CD14-positive monocyte (primary cell): ENCODE data around the gene ABHD10. TPM values are rescaled to one million over a fixed set of nuclear protein-coding genes. Genes with fewer than 3 reads are reported as not detected.
"Not testable (repeated sequence)": the region's sequence is repeated elsewhere in the genome, so short reads cannot be mapped to it uniquely, and the experiment has no call there.

ENCODE experiments used
- DNase-seq, 3 donors: peaks; one replicate each; pipeline ENCODE4 v3.0.0-alpha.2; 2011 to 2022
- H2AFZ ChIP-seq: 2 replicates; pipeline ENCODE4 v1.6.0; 2012; ENCODE audit warnings: mild to moderate bottlenecking, low read depth, low read length, inconsistent platforms; ENCODE audit not compliant: insufficient read depth, poor library complexity, severe bottlenecking
- H3K27ac ChIP-seq, 2 donors: 1 replicate in 1 of 2; 2 replicates in 1 of 2; pipeline ENCODE4 v1.5.1; 2012 to 2013; ENCODE audit warnings: low read length in 2 of 2, control low read depth in 1 of 2, inconsistent platforms in 1 of 2, low read depth in 1 of 2, mild to moderate bottlenecking in 1 of 2
- H3K27me3 ChIP-seq, 2 donors: one replicate each; pipeline versions ENCODE4 v1.6.0 to v1.6.1; 2011 to 2013; ENCODE audit warnings: low read length in 2 of 2; ENCODE audit not compliant: control insufficient read depth in 2 of 2, insufficient read depth in 2 of 2
- H3K36me3 ChIP-seq, 2 donors: replicated peaks in 1 of 2; 1 replicate in 1 of 2; 2 replicates in 1 of 2; pipeline versions ENCODE4 v1.5.1 to v1.6.1; 2012 to 2013; ENCODE audit warnings: low read length in 2 of 2, control low read depth in 1 of 2, inconsistent platforms in 1 of 2, mild to moderate bottlenecking in 1 of 2; ENCODE audit not compliant: insufficient read depth in 2 of 2, control insufficient read depth in 1 of 2
- H3K4me1 ChIP-seq, 2 donors: 1 replicate in 1 of 2; 2 replicates in 1 of 2; pipeline versions ENCODE4 v1.5.1 to v1.6.1; 2012 to 2013; ENCODE audit warnings: low read length in 2 of 2, control low read depth in 1 of 2, inconsistent platforms in 1 of 2, mild to moderate bottlenecking in 1 of 2, moderate library complexity in 1 of 2; ENCODE audit not compliant: insufficient read depth in 2 of 2, control insufficient read depth in 1 of 2
- H3K4me2 ChIP-seq: replicated peaks from 2 replicates; pipeline ENCODE3; 2012; ENCODE audit warnings: low read length, moderate library complexity, mild to moderate bottlenecking; ENCODE audit not compliant: poor library complexity, severe bottlenecking; ENCODE audit errors: extremely low read depth
- H3K4me3 ChIP-seq, 3 experiments: fragments of 200-600 bp in 1 of 3; sonication (generic) in 1 of 3; replicated peaks in 1 of 3; 1 replicate in 2 of 3; 2 replicates in 1 of 3; pipeline ENCODE4 v1.5.1; 2011 to 2013; ENCODE audit warnings: low read length in 3 of 3, mild to moderate bottlenecking in 3 of 3, control low read depth in 2 of 3, low read depth in 2 of 3, inconsistent platforms in 1 of 3, moderate library complexity in 1 of 3
- H3K79me2 ChIP-seq: 2 replicates; pipeline ENCODE4 v1.6.0; 2012; ENCODE audit warnings: mild to moderate bottlenecking, control low read depth, inconsistent platforms, low read length, moderate library complexity; ENCODE audit not compliant: insufficient read depth
- H3K9ac ChIP-seq: 2 replicates; pipeline ENCODE4 v1.6.0; 2017; ENCODE audit warnings: low read length, mild to moderate bottlenecking; ENCODE audit not compliant: insufficient read depth, poor library complexity, severe bottlenecking
- H3K9me3 ChIP-seq, 2 donors: replicated peaks in 1 of 2; 1 replicate in 1 of 2; 2 replicates in 1 of 2; pipeline versions ENCODE4 v1.5.1 to v1.6.1; 2012 to 2013; ENCODE audit warnings: low read length in 2 of 2, control low read depth in 1 of 2; ENCODE audit not compliant: control insufficient read depth in 1 of 2, insufficient read depth in 1 of 2
- H4K20me1 ChIP-seq: 2 replicates; pipeline ENCODE4 v1.6.0; 2012; ENCODE audit warnings: mild to moderate bottlenecking, low read length, control low read depth, moderate library complexity; ENCODE audit not compliant: insufficient read depth
- H3K27ac Mint-ChIP-seq, 7 donors: one replicate each; pipeline ENCODE4 v1.8.0; 2020; ENCODE audit warnings: mild to moderate bottlenecking in 7 of 7, mixed read lengths in 7 of 7, moderate library complexity in 6 of 7, inconsistent platforms in 2 of 7
- H3K27me3 Mint-ChIP-seq, 3 donors: one replicate each; pipeline ENCODE4 v1.8.0; 2021 to 2022; ENCODE audit warnings: low read depth in 3 of 3, mild to moderate bottlenecking in 3 of 3, mixed read lengths in 3 of 3, moderate library complexity in 3 of 3, inconsistent platforms in 1 of 3
- H3K36me3 Mint-ChIP-seq, 2 donors: one replicate each; pipeline ENCODE4 v1.8.0; 2020; ENCODE audit warnings: mixed read lengths in 2 of 2, inconsistent platforms in 1 of 2, mild to moderate bottlenecking in 1 of 2
- H3K4me1 Mint-ChIP-seq: one replicate; pipeline ENCODE4 v1.8.0; 2020; ENCODE audit warnings: mild to moderate bottlenecking, mixed read lengths
- H3K4me3 Mint-ChIP-seq, 2 donors: one replicate each; pipeline ENCODE4 v1.8.0; 2020; ENCODE audit warnings: mild to moderate bottlenecking in 2 of 2, mixed read lengths in 2 of 2, moderate library complexity in 1 of 2
- H3K9me3 Mint-ChIP-seq, 7 donors: one replicate each; pipeline ENCODE4 v1.8.0; 2020 to 2022; ENCODE audit warnings: mixed read lengths in 7 of 7, mild to moderate bottlenecking in 6 of 7, moderate library complexity in 6 of 7, inconsistent platforms in 2 of 7
- WGBS: methylation state at CpG from one replicate; pipeline ENCODE4 v1.1.5; 2013; ENCODE audit warnings: missing lambda C conversion rate; ENCODE audit not compliant: insufficient coverage; 5-methylcytosine and 5-hydroxymethylcytosine counted together
- intact Hi-C, 2 donors: fragments of 100-400 bp; cut with micrococcal nuclease; formaldehyde crosslinking; loops; one replicate each; pipeline versions ENCODE4 v1.15.0 to v1.15.1; 2023
- polyA plus RNA-seq, 3 donors: library from polyadenylated mRNA; depleted of rRNA in 1 of 3; unstranded in 2 of 3; stranded (reverse) in 1 of 3; fragments of 300-500 nt in 2 of 3; fragments of >200 nt in 1 of 3; fragmentation: Illumina TruSeq in 2 of 3; gene quantifications; 1 replicate in 2 of 3; 2 replicates in 1 of 3; pipeline ENCODE4 v1.2.3, GENCODE V29; 2012 to 2021
- TF ChIP-seq, protein P1 (sequence below): fragments of 200-600 bp; IDR thresholded peaks from one replicate; pipeline ENCODE4 v1.8.0; 2022; ENCODE audit warnings: antibody characterized with exemption, mild to moderate bottlenecking

The ABHD10 gene
- polyA plus RNA-seq, 3 donors: 15.2 to 22.3 (median 17.0) TPM

GRCh38 chr3:112034436-112034835, 55.6 kb downstream of the ABHD10 start, which contains the start of gene TMPRSS7:
Gene TMPRSS7 (plus strand): TSS chr3:112034736. CDS start chr3:112034846, 110 bp downstream.
- WGBS: 100% methylated on average over 4 of the region's 4 CpGs
- peaks cover 0 to 9% (median 0%) of the 10 kb centered on the region in 3 donors for H3K27me3 Mint-ChIP-seq
- Histone ChIP-seq H3K4me2 (no peak within 1 kb of the TSS), H3K36me3 (no peaks in the 10 kb centered on the region), H3K79me2 (no peaks in the 10 kb centered on the region), H3K4me1 (no peaks in the 10 kb centered on the region), H3K27ac (no peak within 1 kb of the TSS), H3K9ac (no peak within 1 kb of the TSS), H4K20me1 (no peaks in the 10 kb centered on the region), H2AFZ (no peak within 1 kb of the TSS), H3K27me3 (no peaks in the 10 kb centered on the region), H3K4me3 (no peak within 1 kb of the TSS), H3K9me3 (no peaks in the 10 kb centered on the region)
- DNase-seq: no peak
- intact Hi-C loops: no loop called here
- H3K27ac Mint-ChIP-seq: peak within 1 kb of the TSS in 1 of 7 donors; percentile 9
- H3K4me3 Mint-ChIP-seq: no peak within 1 kb of the TSS
- H3K9me3 Mint-ChIP-seq: peaks cover 0 to 5% (median 3%) of the 10 kb centered on the region in 7 donors
- no peaks in the 10 kb centered on the region for H3K36me3 Mint-ChIP-seq
- TF ChIP-seq, protein P1, sequence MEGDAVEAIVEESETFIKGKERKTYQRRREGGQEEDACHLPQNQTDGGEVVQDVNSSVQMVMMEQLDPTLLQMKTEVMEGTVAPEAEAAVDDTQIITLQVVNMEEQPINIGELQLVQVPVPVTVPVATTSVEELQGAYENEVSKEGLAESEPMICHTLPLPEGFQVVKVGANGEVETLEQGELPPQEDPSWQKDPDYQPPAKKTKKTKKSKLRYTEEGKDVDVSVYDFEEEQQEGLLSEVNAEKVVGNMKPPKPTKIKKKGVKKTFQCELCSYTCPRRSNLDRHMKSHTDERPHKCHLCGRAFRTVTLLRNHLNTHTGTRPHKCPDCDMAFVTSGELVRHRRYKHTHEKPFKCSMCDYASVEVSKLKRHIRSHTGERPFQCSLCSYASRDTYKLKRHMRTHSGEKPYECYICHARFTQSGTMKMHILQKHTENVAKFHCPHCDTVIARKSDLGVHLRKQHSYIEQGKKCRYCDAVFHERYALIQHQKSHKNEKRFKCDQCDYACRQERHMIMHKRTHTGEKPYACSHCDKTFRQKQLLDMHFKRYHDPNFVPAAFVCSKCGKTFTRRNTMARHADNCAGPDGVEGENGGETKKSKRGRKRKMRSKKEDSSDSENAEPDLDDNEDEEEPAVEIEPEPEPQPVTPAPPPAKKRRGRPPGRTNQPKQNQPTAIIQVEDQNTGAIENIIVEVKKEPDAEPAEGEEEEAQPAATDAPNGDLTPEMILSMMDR: no peak
- no peaks in the 10 kb centered on the region for H3K4me1 Mint-ChIP-seq

DNA sequence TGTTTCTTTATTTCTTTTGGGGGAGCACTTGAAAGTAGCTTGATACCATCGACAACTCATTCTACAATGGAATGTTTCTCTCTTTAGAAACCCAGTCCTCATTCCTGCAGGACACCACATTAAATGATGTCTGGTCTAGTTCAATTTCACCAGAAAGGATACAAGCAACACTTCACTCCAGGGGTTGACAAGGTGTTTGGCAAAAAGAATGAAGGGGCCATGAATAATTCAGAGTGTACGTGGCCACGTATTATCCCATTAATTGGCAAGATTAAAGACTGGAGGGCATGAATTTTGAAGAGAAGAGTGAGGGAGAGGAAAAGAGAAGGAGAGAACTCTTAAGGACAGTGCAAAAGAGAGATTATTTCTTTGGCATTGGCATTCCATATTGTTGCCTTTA, 56.4 kb downstream of the ABHD10 start:
- Histone ChIP-seq H3K4me1 (no peaks in the 10 kb centered on the region), H2AFZ (no peak overlapping the region), H3K4me2 (no peak overlapping the region), H4K20me1 (no peaks in the 10 kb centered on the region), H3K4me3 (no peak overlapping the region), H3K79me2 (no peaks in the 10 kb centered on the region), H3K36me3 (no peaks in the 10 kb centered on the region), H3K27me3 (no peaks in the 10 kb centered on the region), H3K27ac (no peak overlapping the region), H3K9ac (no peak overlapping the region), H3K9me3 (no peaks in the 10 kb centered on the region)
- TF ChIP-seq, protein P1: no peak
- Mint-ChIP-seq H3K27ac (no peak overlapping the region), H3K9me3 (peaks cover 0 to 5% (median 3%) of the 10 kb centered on the region in 7 donors), H3K27me3 (peaks cover 0 to 9% (median 0%) of the 10 kb centered on the region in 3 donors), H3K4me1 (no peaks in the 10 kb centered on the region), H3K36me3 (no peaks in the 10 kb centered on the region), H3K4me3 (no peak overlapping the region)
- no peak for DNase-seq
- intact Hi-C loops: no loop called here
- whole genome bisulfite sequencing: 88% methylated on average over 2 of the region's 3 CpGs

- H3K79me2 ChIP-seq, H2AFZ ChIP-seq, H3K36me3 ChIP-seq, H4K20me1 ChIP-seq, H3K4me3 ChIP-seq, H3K9me3 ChIP-seq, H3K36me3 Mint-ChIP-seq, H3K27ac ChIP-seq, H3K4me2 ChIP-seq, H3K9me3 Mint-ChIP-seq, H3K27ac Mint-ChIP-seq, intact Hi-C loops, H3K4me1 Mint-ChIP-seq, DNase-seq, H3K4me3 Mint-ChIP-seq, H3K27me3 Mint-ChIP-seq, H3K27me3 ChIP-seq, H3K4me1 ChIP-seq, H3K9ac ChIP-seq: not testable (repeated sequence)
- 90% methylated on average over 2 of the region's 4 CpGs for WGBS
Measured at GRCh38 chr3:112037194-112037593, 58.4 kb downstream of the ABHD10 start.
